OCI-LY1 (cell line): ENCODE data around the gene METTL25B.

Experiments used
- EZH2 ChIP-seq: fragments of 200-600 bp; sonication (generic), shearing (Covaris generic); IDR thresholded peaks from 2 replicates; pipeline ENCODE4 v1.8.0; 2017; ENCODE audit warnings: borderline replicate concordance, mixed run types, mild to moderate bottlenecking, antibody characterized with exemption, low read length, moderate library complexity, mixed read lengths
- TF ChIP-seq, protein P1 (sequence below): fragments of 200-600 bp; sonication (generic), shearing (Covaris generic); IDR thresholded peaks from 2 replicates; pipeline ENCODE4 v1.5.1; 2017; ENCODE audit warnings: mild to moderate bottlenecking, antibody characterized with exemption, low read length, moderate library complexity, mixed read lengths

DNA sequence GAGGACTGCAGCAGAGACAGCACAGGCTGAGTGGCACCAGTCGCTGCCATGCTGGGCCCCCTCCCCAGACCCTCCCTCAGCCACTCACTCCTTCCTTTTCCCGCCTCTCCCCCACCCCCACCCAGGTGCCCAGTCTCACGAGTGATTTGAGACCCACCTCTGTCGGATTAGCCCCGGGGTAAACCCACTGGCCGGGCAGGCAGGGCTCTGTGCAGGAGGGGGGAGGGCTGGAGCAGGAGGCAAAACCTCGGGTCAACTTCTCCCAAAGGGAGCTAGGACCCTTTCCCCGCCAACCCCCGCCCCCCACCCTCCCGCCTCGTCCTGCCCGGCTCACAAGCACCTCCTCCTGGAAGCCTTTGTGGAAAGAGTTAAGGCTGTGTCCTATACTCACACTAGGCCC, 16.1 kb downstream of the METTL25B start:
- TF ChIP-seq, protein P1, sequence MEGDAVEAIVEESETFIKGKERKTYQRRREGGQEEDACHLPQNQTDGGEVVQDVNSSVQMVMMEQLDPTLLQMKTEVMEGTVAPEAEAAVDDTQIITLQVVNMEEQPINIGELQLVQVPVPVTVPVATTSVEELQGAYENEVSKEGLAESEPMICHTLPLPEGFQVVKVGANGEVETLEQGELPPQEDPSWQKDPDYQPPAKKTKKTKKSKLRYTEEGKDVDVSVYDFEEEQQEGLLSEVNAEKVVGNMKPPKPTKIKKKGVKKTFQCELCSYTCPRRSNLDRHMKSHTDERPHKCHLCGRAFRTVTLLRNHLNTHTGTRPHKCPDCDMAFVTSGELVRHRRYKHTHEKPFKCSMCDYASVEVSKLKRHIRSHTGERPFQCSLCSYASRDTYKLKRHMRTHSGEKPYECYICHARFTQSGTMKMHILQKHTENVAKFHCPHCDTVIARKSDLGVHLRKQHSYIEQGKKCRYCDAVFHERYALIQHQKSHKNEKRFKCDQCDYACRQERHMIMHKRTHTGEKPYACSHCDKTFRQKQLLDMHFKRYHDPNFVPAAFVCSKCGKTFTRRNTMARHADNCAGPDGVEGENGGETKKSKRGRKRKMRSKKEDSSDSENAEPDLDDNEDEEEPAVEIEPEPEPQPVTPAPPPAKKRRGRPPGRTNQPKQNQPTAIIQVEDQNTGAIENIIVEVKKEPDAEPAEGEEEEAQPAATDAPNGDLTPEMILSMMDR, result no peak
- TF ChIP-seq EZH2, result no peak
